Measurements from ENCODE around the gene MAP3K4. TPM values are rescaled to one million over a fixed set of nuclear protein-coding genes. Genes with fewer than 3 reads are reported as not detected.

The MAP3K4 gene
- total and polyA plus RNA-seq, 2 donors from 2014 or later = 13.0 to 52.8 TPM

GRCh38 chr6:161068321-161068741 is 76.8 kb downstream of the MAP3K4 start:
- Histone ChIP-seq H3K4me3 (ENCODE audit: low read length in 3 of 3) (no peak overlapping the region), H3K9me3 (ENCODE audit: control insufficient read depth in 2 of 3, insufficient read depth in 1 of 3, low read length in 3 of 3) (no peaks in the 10 kb centered on the region), H3K36me3 (ENCODE audit: control insufficient read depth in 2 of 3, insufficient read depth in 3 of 3, low read length in 3 of 3) (peaks cover 0 to 5% (median 0%) of the 10 kb centered on the region in 3 donors), H3K27me3 (ENCODE audit: control insufficient read depth, insufficient read depth, low read length) (no peaks in the 10 kb centered on the region), H3K4me1 (ENCODE audit: control insufficient read depth in 2 of 3, insufficient read depth in 2 of 3, low read depth in 1 of 3, low read length in 3 of 3) (no peaks in the 10 kb centered on the region), H3K27ac (ENCODE audit: low read depth in 2 of 2, low read length in 2 of 2) (no peak overlapping the region), H3K9ac (ENCODE audit: low read length in 3 of 3) (no peak overlapping the region)
- FAIRE-seq (no peak), DNase-seq (no peak)
- TF ChIP-seq CTCF (IDR thresholded peaks at IDR 0.05; ENCODE audit: borderline replicate concordance, extremely low read depth, insufficient read depth) = no peak
- intact Hi-C loops (cut with DNase I) = no loop called here

DNA sequence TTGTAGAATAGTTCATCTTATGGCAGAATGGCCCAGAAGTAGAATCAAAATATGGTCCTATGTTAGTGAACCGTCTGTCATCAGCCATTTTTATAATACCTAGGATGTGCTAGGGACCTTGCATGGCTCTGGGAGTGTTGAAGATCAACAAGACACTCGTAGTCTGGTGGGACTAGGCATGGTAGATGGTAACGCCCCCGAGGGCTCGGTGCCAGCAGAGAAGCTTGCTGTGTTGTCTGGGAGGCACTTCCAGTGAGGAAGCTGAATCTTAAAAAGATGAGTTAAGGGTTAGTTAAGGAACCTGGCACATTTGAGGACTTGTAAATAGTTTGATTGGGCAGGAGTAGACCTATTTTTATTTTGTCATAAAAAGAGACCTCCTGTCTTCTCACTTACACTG is 82.4 kb downstream of the MAP3K4 start:
- Histone ChIP-seq H3K4me1 (ENCODE audit: control insufficient read depth in 2 of 3, insufficient read depth in 2 of 3, low read depth in 1 of 3, low read length in 3 of 3) (no peaks in the 10 kb centered on the region), H3K9ac (ENCODE audit: low read length in 3 of 3) (no peak overlapping the region), H3K27me3 (ENCODE audit: control insufficient read depth, insufficient read depth, low read length) (no peaks in the 10 kb centered on the region), H3K36me3 (ENCODE audit: control insufficient read depth in 2 of 3, insufficient read depth in 3 of 3, low read length in 3 of 3) (peaks cover 0 to 16% (median 11%) of the 10 kb centered on the region in 3 donors), H3K27ac (ENCODE audit: low read depth in 2 of 2, low read length in 2 of 2) (no peak overlapping the region), H3K4me3 (ENCODE audit: low read length in 3 of 3) (no peak overlapping the region), H3K9me3 (ENCODE audit: control insufficient read depth in 2 of 3, insufficient read depth in 1 of 3, low read length in 3 of 3) (no peaks in the 10 kb centered on the region)
- TF ChIP-seq CTCF (IDR thresholded peaks at IDR 0.05; ENCODE audit: borderline replicate concordance, extremely low read depth, insufficient read depth) = no peak
- no peak for DNase-seq
- intact Hi-C loops (cut with DNase I) = no loop called here
- no peak for FAIRE-seq

DNA sequence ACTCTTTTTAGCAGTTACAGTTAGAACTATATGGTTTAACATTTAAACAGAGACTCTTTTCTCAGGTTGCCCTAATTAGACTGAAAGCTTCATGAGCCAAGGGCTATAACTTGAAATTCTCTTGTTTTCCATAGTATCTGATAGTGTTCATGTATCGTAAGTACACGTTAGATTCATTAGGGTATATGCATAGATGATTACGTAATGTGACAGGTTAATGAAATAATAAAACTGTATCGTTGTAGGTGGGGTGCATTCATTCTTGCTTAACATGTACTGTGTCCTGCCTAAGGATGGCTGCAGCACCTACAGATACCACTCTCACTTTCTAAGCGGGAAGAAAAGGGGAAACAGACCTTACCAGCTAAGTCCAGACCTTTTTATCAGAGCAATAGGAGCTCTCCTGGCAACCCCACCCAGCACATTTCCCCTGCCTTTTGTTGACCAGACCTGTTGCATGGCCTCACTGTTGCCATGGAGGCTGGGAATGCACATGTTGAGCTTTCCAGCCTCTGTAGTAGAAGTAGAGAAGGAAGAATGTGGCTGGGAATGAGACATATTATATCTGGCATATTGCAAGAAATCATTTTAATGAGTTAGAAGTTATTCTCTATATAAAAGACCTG is 83.0 kb downstream of the MAP3K4 start:
- Histone ChIP-seq H3K4me3 (ENCODE audit: low read length in 3 of 3) (no peak overlapping the region), H3K27me3 (ENCODE audit: control insufficient read depth, insufficient read depth, low read length) (no peaks in the 10 kb centered on the region), H3K27ac (ENCODE audit: low read depth in 2 of 2, low read length in 2 of 2) (no peak overlapping the region), H3K4me1 (ENCODE audit: control insufficient read depth in 2 of 3, insufficient read depth in 2 of 3, low read depth in 1 of 3, low read length in 3 of 3) (no peaks in the 10 kb centered on the region), H3K36me3 (ENCODE audit: control insufficient read depth in 2 of 3, insufficient read depth in 3 of 3, low read length in 3 of 3) (peaks cover 0 to 16% (median 11%) of the 10 kb centered on the region in 3 donors), H3K9ac (ENCODE audit: low read length in 3 of 3) (no peak overlapping the region), H3K9me3 (ENCODE audit: control insufficient read depth in 2 of 3, insufficient read depth in 1 of 3, low read length in 3 of 3) (no peaks in the 10 kb centered on the region)
- no peak for FAIRE-seq
- intact Hi-C loops (cut with DNase I) = no loop called here
- TF ChIP-seq CTCF (IDR thresholded peaks at IDR 0.05; ENCODE audit: borderline replicate concordance, extremely low read depth, insufficient read depth) = no peak
- no peak for DNase-seq
